GM18520 (cell line): ENCODE data around the gene SLC4A1.

Experiments used
- ATAC-seq: cut with Tn5 transposase; IDR thresholded peaks from one replicate; pipeline ENCODE4 v1.9.1; 2021; ENCODE audit not compliant: unreplicated experiment

The SLC4A1 gene

GRCh38 chr17:44284024-44284400 is 16.1 kb upstream of the SLC4A1 start:
- no peak for ATAC-seq

GRCh38 chr17:44283344-44284023 is 15.5 kb upstream of the SLC4A1 start:
- ATAC-seq: no peak

GRCh38 chr17:44282264-44282663 is 14.3 kb upstream of the SLC4A1 start:
- ATAC-seq: no peak

- ATAC-seq: no peak
Measured at GRCh38 chr17:44281570-44281969, 13.6 kb upstream of the SLC4A1 start.

GRCh38 chr17:44280392-44280937 is 12.5 kb upstream of the SLC4A1 start:
- ATAC-seq: no peak

GRCh38 chr17:44279666-44280391 is 11.9 kb upstream of the SLC4A1 start:
- peak; percentile 82 for ATAC-seq

GRCh38 chr17:44279346-44279665 is 11.4 kb upstream of the SLC4A1 start:
- ATAC-seq: no peak

GRCh38 chr17:44277976-44278375 is 10.0 kb upstream of the SLC4A1 start:
- no peak for ATAC-seq

- ATAC-seq: no peak
Measured at GRCh38 chr17:44273607-44274006, 5.7 kb upstream of the SLC4A1 start.

GRCh38 chr17:44272954-44273353 is 5.0 kb upstream of the SLC4A1 start:
- ATAC-seq: no peak

- no peak for ATAC-seq
Measured at GRCh38 chr17:44272321-44272951, 4.5 kb upstream of the SLC4A1 start.

- no peak for ATAC-seq
Measured at GRCh38 chr17:44269535-44270240, 1.8 kb upstream of the SLC4A1 start.

- ATAC-seq: no peak
Measured at GRCh38 chr17:44268709-44269534, 987 bp upstream of the SLC4A1 start.

GRCh38 chr17:44267165-44267455 is 825 bp downstream of the SLC4A1 start:
- no peak for ATAC-seq

- no peak for ATAC-seq
Measured at GRCh38 chr17:44266402-44267164, 1.4 kb downstream of the SLC4A1 start.

- no peak for ATAC-seq
Measured at GRCh38 chr17:44263345-44263902, 4.5 kb downstream of the SLC4A1 start.

- ATAC-seq: no peak
Measured at GRCh38 chr17:44262654-44263225, 5.2 kb downstream of the SLC4A1 start.

GRCh38 chr17:44260296-44260695 is 7.6 kb downstream of the SLC4A1 start:
- ATAC-seq: no peak

- ATAC-seq: no peak
Measured at GRCh38 chr17:44258811-44259351, 9.1 kb downstream of the SLC4A1 start.
